Esophagus muscularis mucosa (tissue), 4 donors: ENCODE measurements around the gene TMEM150C.

Source experiments
- EP300 ChIP-seq: sonication (generic); formaldehyde crosslinking; IDR thresholded peaks from one replicate; pipeline ENCODE4 v1.6.1; 2017; ENCODE audit warnings: antibody characterized with exemption
- POLR2A ChIP-seq: fragments of 450-650 bp; IDR thresholded peaks from one replicate; pipeline ENCODE4 v1.6.1; 2017; ENCODE audit warnings: antibody characterized with exemption, moderate library complexity, mild to moderate bottlenecking, low read depth
- TF ChIP-seq, protein P1 (sequence below), 3 experiments: fragments of 200-600 bp in 2 of 3; fragments of 450-650 bp in 1 of 3; sonication (generic) in 2 of 3; IDR thresholded peaks; one replicate each; pipeline ENCODE4 v1.5.1; 2017 to 2019; ENCODE audit warnings: antibody characterized with exemption in 3 of 3, mild to moderate bottlenecking in 2 of 3, moderate library complexity in 1 of 3

DNA sequence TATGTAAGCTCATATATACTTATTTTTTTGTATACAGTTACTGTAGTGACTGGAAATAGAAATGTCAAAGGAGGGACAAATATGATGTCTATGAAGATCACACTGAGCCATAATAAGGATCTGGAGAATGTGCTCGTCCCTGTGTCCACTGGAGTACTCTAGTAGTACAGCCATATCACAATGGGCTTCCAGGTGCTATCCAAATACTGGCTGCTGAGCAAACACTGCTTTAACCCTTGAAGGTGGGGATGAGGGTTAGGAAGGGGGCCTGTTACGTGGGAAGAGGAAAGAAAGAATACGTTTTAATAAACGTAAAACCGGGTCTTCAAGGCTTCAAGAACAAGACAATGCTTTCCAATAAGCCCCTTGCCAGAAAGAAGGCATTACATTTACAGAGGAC, 29.8 kb upstream of the TMEM150C start:
- no peak for TF ChIP-seq EP300
- TF ChIP-seq, protein P1, sequence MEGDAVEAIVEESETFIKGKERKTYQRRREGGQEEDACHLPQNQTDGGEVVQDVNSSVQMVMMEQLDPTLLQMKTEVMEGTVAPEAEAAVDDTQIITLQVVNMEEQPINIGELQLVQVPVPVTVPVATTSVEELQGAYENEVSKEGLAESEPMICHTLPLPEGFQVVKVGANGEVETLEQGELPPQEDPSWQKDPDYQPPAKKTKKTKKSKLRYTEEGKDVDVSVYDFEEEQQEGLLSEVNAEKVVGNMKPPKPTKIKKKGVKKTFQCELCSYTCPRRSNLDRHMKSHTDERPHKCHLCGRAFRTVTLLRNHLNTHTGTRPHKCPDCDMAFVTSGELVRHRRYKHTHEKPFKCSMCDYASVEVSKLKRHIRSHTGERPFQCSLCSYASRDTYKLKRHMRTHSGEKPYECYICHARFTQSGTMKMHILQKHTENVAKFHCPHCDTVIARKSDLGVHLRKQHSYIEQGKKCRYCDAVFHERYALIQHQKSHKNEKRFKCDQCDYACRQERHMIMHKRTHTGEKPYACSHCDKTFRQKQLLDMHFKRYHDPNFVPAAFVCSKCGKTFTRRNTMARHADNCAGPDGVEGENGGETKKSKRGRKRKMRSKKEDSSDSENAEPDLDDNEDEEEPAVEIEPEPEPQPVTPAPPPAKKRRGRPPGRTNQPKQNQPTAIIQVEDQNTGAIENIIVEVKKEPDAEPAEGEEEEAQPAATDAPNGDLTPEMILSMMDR (IDR thresholded peaks at IDR 0.05): no peak
- no peak for TF ChIP-seq POLR2A
